Lower leg skin (tissue), 3 donors: Measurements from ENCODE around the gene MACF1.

Source experiments
- POLR2A ChIP-seq, 2 donors: fragments of 450-650 bp; IDR thresholded peaks; one replicate each; pipeline ENCODE4 v1.6.1; 2016 to 2017; ENCODE audit warnings: antibody characterized with exemption in 2 of 2, mild to moderate bottlenecking in 1 of 2, moderate library complexity in 1 of 2
- TF ChIP-seq, protein P1 (sequence below), 3 donors: fragments of 450-650 bp; IDR thresholded peaks; one replicate each; pipeline ENCODE4 v1.5.1; 2016; ENCODE audit warnings: antibody characterized with exemption in 3 of 3, mild to moderate bottlenecking in 3 of 3, moderate library complexity in 2 of 3

- TF ChIP-seq, protein P1, sequence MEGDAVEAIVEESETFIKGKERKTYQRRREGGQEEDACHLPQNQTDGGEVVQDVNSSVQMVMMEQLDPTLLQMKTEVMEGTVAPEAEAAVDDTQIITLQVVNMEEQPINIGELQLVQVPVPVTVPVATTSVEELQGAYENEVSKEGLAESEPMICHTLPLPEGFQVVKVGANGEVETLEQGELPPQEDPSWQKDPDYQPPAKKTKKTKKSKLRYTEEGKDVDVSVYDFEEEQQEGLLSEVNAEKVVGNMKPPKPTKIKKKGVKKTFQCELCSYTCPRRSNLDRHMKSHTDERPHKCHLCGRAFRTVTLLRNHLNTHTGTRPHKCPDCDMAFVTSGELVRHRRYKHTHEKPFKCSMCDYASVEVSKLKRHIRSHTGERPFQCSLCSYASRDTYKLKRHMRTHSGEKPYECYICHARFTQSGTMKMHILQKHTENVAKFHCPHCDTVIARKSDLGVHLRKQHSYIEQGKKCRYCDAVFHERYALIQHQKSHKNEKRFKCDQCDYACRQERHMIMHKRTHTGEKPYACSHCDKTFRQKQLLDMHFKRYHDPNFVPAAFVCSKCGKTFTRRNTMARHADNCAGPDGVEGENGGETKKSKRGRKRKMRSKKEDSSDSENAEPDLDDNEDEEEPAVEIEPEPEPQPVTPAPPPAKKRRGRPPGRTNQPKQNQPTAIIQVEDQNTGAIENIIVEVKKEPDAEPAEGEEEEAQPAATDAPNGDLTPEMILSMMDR (IDR thresholded peaks at IDR 0.05): no peak
- no peak for TF ChIP-seq POLR2A (IDR thresholded peaks at IDR 0.05)
Measured at GRCh38 chr1:39228252-39228651, 23.8 kb downstream of the MACF1 start.
